GM12892 (cell line): Measurements from ENCODE around the gene GON7.

Experiments
- POLR2A ChIP-seq: IDR thresholded peaks from 2 replicates; pipeline ENCODE4 v1.6.1; 2011; ENCODE audit warnings: low read depth, low read length, control low read depth
- POLR2AphosphoS5 ChIP-seq: IDR thresholded peaks from 2 replicates; pipeline ENCODE4 v1.6.1; 2011; ENCODE audit warnings: low read depth, low read length, control low read depth
- TAF1 ChIP-seq: IDR thresholded peaks from 2 replicates; pipeline ENCODE4 v1.6.1; 2011; ENCODE audit warnings: low read depth, mild to moderate bottlenecking, control low read depth, low read length, borderline replicate concordance

- no peak for TF ChIP-seq POLR2AphosphoS5
- TF ChIP-seq POLR2A = no peak
- TF ChIP-seq TAF1 = no peak
Measured at GRCh38 chr14:93161411-93161940, 45.4 kb downstream of the GON7 start.
